PC-3 (cell line): Measurements from ENCODE around the gene LZTFL1. TPM values are rescaled to one million over a fixed set of nuclear protein-coding genes. Genes with fewer than 3 reads are reported as not detected.

Experiments used
- ATAC-seq: fragments of 200-7000 bp; cut with Tn5 transposase; 2 replicates; pipeline ENCODE4 v1.9.1; 2020; ENCODE audit warnings: mild to moderate bottlenecking, moderate library complexity
- BruUV-seq: library from RNA; stranded (reverse); fragments of 400-500 nt; replicated peaks from 2 replicates; lab custom pipeline; 2021; lab: Mats Ljungman, UMichigan
- CTCF ChIA-PET: fragments of 300-600 bp; sonication (Branson Sonifier 250); formaldehyde crosslinking; loops from one replicate; lab custom pipeline; 2022; ENCODE audit warnings: antibody characterized with exemption; lab: Charles Lee
- POLR2A ChIA-PET: fragments of 300-600 bp; sonication (Branson Sonifier 250); formaldehyde crosslinking; loops from one replicate; lab custom pipeline; 2022; ENCODE audit warnings: antibody characterized with exemption; ENCODE audit not compliant: unreplicated experiment; lab: Charles Lee
- DNase-seq: peaks from one replicate; pipeline ENCODE4 v3.0.0-alpha.2; 2015
- H2AFZ ChIP-seq: fragments of 300-600 bp; sonication (generic); 2 replicates; pipeline ENCODE4 v1.6.0; 2016; ENCODE audit warnings: antibody characterized with exemption, low read length
- H3F3A ChIP-seq: fragments of 300-600 bp; sonication (generic); one replicate; pipeline ENCODE4 v1.6.0; 2017; ENCODE audit warnings: antibody characterized with exemption, low read length, control low read depth, mild to moderate bottlenecking; ENCODE audit not compliant: unreplicated experiment
- H3K27ac ChIP-seq: fragments of 300-600 bp; sonication (generic); 2 replicates; pipeline ENCODE4 v1.5.1; 2016; ENCODE audit warnings: mild to moderate bottlenecking, low read length
- H3K27me3 ChIP-seq: fragments of 300-600 bp; sonication (generic); 2 replicates; pipeline ENCODE4 v1.6.1; 2016; ENCODE audit warnings: low read length, mixed read lengths
- H3K36me3 ChIP-seq: fragments of 300-600 bp; sonication (generic); 2 replicates; pipeline ENCODE4 v1.6.1; 2016; ENCODE audit warnings: low read depth, mixed run types, low read length, mixed read lengths
- H3K4me1 ChIP-seq: fragments of 300-600 bp; sonication (generic); 2 replicates; pipeline ENCODE4 v1.5.1; 2016; ENCODE audit warnings: low read length; ENCODE audit not compliant: insufficient read depth
- H3K4me2 ChIP-seq: fragments of 300-600 bp; sonication (generic); 2 replicates; pipeline ENCODE4 v1.6.0; 2016; ENCODE audit warnings: low read length
- H3K4me3 ChIP-seq: fragments of 300-600 bp; sonication (generic); 2 replicates; pipeline ENCODE4 v1.5.1; 2016; ENCODE audit warnings: mild to moderate bottlenecking, low read length, mixed read lengths
- H3K79me2 ChIP-seq: fragments of 300-600 bp; sonication (generic); 2 replicates; pipeline ENCODE4 v1.6.1; 2017; ENCODE audit warnings: low read length, mixed read lengths
- H3K9ac ChIP-seq: fragments of 300-600 bp; sonication (generic); 2 replicates; pipeline ENCODE4 v1.6.0; 2016; ENCODE audit warnings: mild to moderate bottlenecking, low read length
- H3K9me2 ChIP-seq: fragments of 300-600 bp; sonication (generic); replicated peaks from 2 replicates; pipeline ENCODE4 v1.6.1; 2016; ENCODE audit warnings: mixed run types, low read length, mixed read lengths
- H3K9me3 ChIP-seq: fragments of 300-600 bp; sonication (generic); 2 replicates; pipeline ENCODE4 v1.6.1; 2016; ENCODE audit warnings: low read length, mixed read lengths
- H4K20me1 ChIP-seq: fragments of 300-600 bp; sonication (generic); 2 replicates; pipeline ENCODE4 v1.6.1; 2016; ENCODE audit warnings: low read length, mixed read lengths
- EZH2 ChIP-seq: fragments of 300-600 bp; sonication (generic); IDR thresholded peaks from one replicate; pipeline ENCODE4 v1.6.1; 2017; ENCODE audit warnings: antibody characterized with exemption, mild to moderate bottlenecking, low read length; ENCODE audit not compliant: unreplicated experiment
- EZH2phosphoT487 ChIP-seq: fragments of 300-600 bp; sonication (generic); IDR thresholded peaks from 2 replicates; pipeline ENCODE4 v1.6.1; 2018; ENCODE audit warnings: mild to moderate bottlenecking, antibody characterized with exemption, low read length, borderline replicate concordance
- intact Hi-C: fragments of 100-400 bp; cut with micrococcal nuclease; formaldehyde crosslinking; loops from 2 replicates; pipeline ENCODE4 v1.9.0; 2023
- total RNA-seq: library from RNA; depleted of rRNA; stranded (reverse); fragments of >200 nt; gene quantifications from 2 replicates; pipeline ENCODE4 v1.2.3, GENCODE V29; 2014
- TF ChIP-seq, protein P1 (sequence below): fragments of 300-600 bp; sonication (generic); conservative IDR thresholded peaks from 2 replicates; pipeline ENCODE4 v1.5.1; 2017; ENCODE audit warnings: antibody characterized with exemption, low read depth, mild to moderate bottlenecking, low read length

Gene LZTFL1
- total RNA-seq, 1 experiment from 2014 or later: 14.2 TPM

DNA sequence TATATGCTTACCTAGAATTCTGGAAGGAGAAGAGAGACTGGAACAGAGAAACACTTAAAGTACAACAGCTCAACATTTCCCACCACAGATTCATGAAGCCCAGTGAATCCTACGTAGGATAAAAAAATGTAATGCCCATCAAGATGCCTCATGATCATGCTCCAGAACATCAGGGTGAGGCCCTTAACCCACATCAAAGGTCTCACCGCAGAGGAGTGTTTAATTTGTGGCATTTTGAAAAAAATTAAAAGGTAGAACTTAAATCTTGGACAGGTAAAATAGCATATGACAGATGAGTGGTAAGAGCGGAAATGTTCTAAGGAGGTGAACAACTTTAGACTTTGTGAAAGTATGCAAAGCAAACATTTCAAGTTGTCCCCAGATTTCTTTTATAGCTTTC, 35.8 kb downstream of the LZTFL1 start:
- Histone ChIP-seq H3K9ac (no peak overlapping the region), H3K4me3 (no peak overlapping the region), H3K9me2 (no peaks in the 10 kb centered on the region), H3K4me2 (no peak overlapping the region), H3K36me3 (no peaks in the 10 kb centered on the region), H3F3A (no peaks in the 10 kb centered on the region), H3K27me3 (no peaks in the 10 kb centered on the region), H3K79me2 (no peaks in the 10 kb centered on the region), H4K20me1 (no peaks in the 10 kb centered on the region), H3K27ac (no peak overlapping the region), H3K9me3 (no peaks in the 10 kb centered on the region), H2AFZ (no peak overlapping the region), H3K4me1 (no peaks in the 10 kb centered on the region)
- ATAC-seq (no peak), DNase-seq (no peak)
- ChIA-PET CTCF (no interaction called here), POLR2A (interaction anchor here (0.6 kb wide), 1 partner anchor 36 kb away, joined by 7 read pairs; no protein-coding TSS in a partner anchor)
- intact Hi-C loops: no loop called here
- BruUV-seq: no TSS peak
- no peak for TF ChIP-seq EZH2
- no peak for TF ChIP-seq EZH2phosphoT487
- TF ChIP-seq, protein P1, sequence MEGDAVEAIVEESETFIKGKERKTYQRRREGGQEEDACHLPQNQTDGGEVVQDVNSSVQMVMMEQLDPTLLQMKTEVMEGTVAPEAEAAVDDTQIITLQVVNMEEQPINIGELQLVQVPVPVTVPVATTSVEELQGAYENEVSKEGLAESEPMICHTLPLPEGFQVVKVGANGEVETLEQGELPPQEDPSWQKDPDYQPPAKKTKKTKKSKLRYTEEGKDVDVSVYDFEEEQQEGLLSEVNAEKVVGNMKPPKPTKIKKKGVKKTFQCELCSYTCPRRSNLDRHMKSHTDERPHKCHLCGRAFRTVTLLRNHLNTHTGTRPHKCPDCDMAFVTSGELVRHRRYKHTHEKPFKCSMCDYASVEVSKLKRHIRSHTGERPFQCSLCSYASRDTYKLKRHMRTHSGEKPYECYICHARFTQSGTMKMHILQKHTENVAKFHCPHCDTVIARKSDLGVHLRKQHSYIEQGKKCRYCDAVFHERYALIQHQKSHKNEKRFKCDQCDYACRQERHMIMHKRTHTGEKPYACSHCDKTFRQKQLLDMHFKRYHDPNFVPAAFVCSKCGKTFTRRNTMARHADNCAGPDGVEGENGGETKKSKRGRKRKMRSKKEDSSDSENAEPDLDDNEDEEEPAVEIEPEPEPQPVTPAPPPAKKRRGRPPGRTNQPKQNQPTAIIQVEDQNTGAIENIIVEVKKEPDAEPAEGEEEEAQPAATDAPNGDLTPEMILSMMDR: no peak

DNA sequence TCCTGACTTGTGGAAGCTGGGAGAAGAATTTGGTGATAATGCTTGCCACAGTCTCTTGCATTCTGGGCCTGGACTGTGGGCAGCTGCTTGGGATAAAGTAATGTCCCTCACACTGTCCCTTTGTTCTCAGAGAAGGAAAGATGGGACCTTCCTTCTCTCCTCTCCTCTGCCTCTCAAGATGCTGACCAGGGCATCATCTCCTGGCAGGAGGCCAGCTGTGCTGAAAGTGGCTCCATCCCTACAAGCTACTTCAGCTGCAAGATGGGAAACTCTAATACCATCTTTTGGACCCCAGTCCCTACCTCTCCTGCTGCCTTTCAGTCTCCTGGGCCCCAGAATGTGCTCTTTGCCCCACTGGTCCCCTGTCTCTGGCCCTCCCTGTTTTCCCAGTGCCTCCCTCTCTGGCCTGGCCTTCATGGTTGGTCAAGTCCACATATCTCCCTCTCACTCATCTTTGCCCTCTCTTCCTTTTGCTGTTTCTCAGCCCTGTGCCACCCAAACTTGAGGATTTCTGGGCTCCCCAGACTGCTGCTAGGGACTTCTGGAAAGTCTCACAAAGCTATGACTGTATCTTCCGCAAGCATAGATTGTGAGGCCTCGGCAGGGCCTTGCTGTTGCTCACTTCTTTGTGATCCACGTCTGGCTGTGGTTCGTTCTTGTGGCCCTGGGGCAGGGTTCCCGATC, 38.5 kb downstream of the LZTFL1 start:
- H2AFZ ChIP-seq: no peak overlapping the region
- H3K4me1 ChIP-seq: no peaks in the 10 kb centered on the region
- no peaks in the 10 kb centered on the region for H3K9me3 ChIP-seq
- intact Hi-C loops: no loop called here
- ChIA-PET CTCF (no interaction called here), POLR2A (no interaction called here)
- no peak overlapping the region for H3K4me3 ChIP-seq
- no peaks in the 10 kb centered on the region for H3K79me2 ChIP-seq
- H3K9me2 ChIP-seq: no peaks in the 10 kb centered on the region
- H3K27ac ChIP-seq: no peak overlapping the region
- no peak for DNase-seq
- H3K27me3 ChIP-seq: no peaks in the 10 kb centered on the region
- TF ChIP-seq EZH2 (no peak), EZH2phosphoT487 (no peak)
- TF ChIP-seq, protein P1: no peak
- no peak overlapping the region for H3K9ac ChIP-seq
- H3K36me3 ChIP-seq: no peaks in the 10 kb centered on the region
- H3F3A ChIP-seq: no peaks in the 10 kb centered on the region
- H4K20me1 ChIP-seq: no peaks in the 10 kb centered on the region
- BruUV-seq: no TSS peak
- ATAC-seq: no peak
- H3K4me2 ChIP-seq: no peak overlapping the region

DNA sequence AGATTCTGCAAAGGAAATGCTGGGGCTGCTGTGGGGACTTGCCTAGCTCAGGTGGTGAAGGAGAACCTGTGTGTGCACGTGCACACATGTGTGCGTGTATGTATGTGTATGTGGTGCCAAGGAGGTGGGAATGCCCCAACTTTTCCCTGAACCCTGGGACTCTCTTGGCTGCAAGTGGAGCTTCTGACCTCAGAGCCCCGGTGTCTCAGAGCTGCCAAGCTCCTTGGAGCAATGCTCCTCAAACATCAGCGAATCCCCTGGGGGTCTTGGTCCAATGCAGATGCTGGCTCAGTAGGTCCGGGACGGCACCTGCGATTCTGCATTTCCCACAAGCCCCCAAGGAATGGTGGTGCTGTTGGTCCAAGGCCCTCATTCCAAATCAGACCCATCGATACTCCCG, 39.8 kb downstream of the LZTFL1 start:
- Histone ChIP-seq H3K4me1 (no peaks in the 10 kb centered on the region), H3K27me3 (no peaks in the 10 kb centered on the region), H3K27ac (no peak overlapping the region), H3K9me2 (no peaks in the 10 kb centered on the region), H2AFZ (no peak overlapping the region), H4K20me1 (no peaks in the 10 kb centered on the region), H3F3A (no peaks in the 10 kb centered on the region), H3K9me3 (no peaks in the 10 kb centered on the region), H3K4me2 (no peak overlapping the region), H3K79me2 (no peaks in the 10 kb centered on the region), H3K36me3 (no peaks in the 10 kb centered on the region), H3K9ac (no peak overlapping the region), H3K4me3 (no peak overlapping the region)
- ATAC-seq: no peak
- intact Hi-C loops: no loop called here
- POLR2A ChIA-PET: no interaction called here
- TF ChIP-seq EZH2phosphoT487: no peak
- TF ChIP-seq, protein P1: no peak
- no peak for TF ChIP-seq EZH2
- CTCF ChIA-PET: no interaction called here
- BruUV-seq: no TSS peak
- no peak for DNase-seq
